ENCODE measurements around the gene PPM1L.
"Not testable (repeated sequence)": the region's sequence is repeated elsewhere in the genome, so short reads cannot be mapped to it uniquely, and the experiment has no call there.

Gene PPM1L

GRCh38 chr3:161017971-161018370 is 261.9 kb downstream of the PPM1L start:
- Histone ChIP-seq H3K4me3 (ENCODE audit: low read length) (no peak overlapping the region), H3K9ac (ENCODE audit: low read length) (no peak overlapping the region), H3K4me1 (ENCODE audit: control insufficient read depth, insufficient read depth, low read length) (no peaks in the 10 kb centered on the region), H3K9me3 (ENCODE audit: control insufficient read depth, low read length) (no peaks in the 10 kb centered on the region), H3K27me3 (ENCODE audit: control insufficient read depth, insufficient read depth, low read length) (no peaks in the 10 kb centered on the region), H3K36me3 (ENCODE audit: control insufficient read depth, insufficient read depth, low read length) (no peaks in the 10 kb centered on the region)

- H3K9me3 ChIP-seq (ENCODE audit: control insufficient read depth, low read length), result no peaks in the 10 kb centered on the region
- H3K36me3 ChIP-seq (ENCODE audit: control insufficient read depth, insufficient read depth, low read length), result no peaks in the 10 kb centered on the region
- no peaks in the 10 kb centered on the region for H3K27me3 ChIP-seq (ENCODE audit: control insufficient read depth, insufficient read depth, low read length)
- no peaks in the 10 kb centered on the region for H3K4me1 ChIP-seq (ENCODE audit: control insufficient read depth, insufficient read depth, low read length)
- no peak overlapping the region for H3K9ac ChIP-seq (ENCODE audit: low read length)
- no peak overlapping the region for H3K4me3 ChIP-seq (ENCODE audit: low read length)
Observed at GRCh38 chr3:161020256-161020655, 264.2 kb downstream of the PPM1L start.

- Histone ChIP-seq H3K9ac (ENCODE audit: low read length) (no peak overlapping the region), H3K4me3 (ENCODE audit: low read length) (no peak overlapping the region), H3K4me1 (ENCODE audit: control insufficient read depth, insufficient read depth, low read length) (no peaks in the 10 kb centered on the region), H3K36me3 (ENCODE audit: control insufficient read depth, insufficient read depth, low read length) (no peaks in the 10 kb centered on the region), H3K9me3 (ENCODE audit: control insufficient read depth, low read length) (no peaks in the 10 kb centered on the region), H3K27me3 (ENCODE audit: control insufficient read depth, insufficient read depth, low read length) (no peaks in the 10 kb centered on the region)
Observed at GRCh38 chr3:161025911-161026310, 269.9 kb downstream of the PPM1L start.

- Histone ChIP-seq H3K27me3 (ENCODE audit: control insufficient read depth, insufficient read depth, low read length) (no peaks in the 10 kb centered on the region), H3K9ac (ENCODE audit: low read length) (no peak overlapping the region), H3K36me3 (ENCODE audit: control insufficient read depth, insufficient read depth, low read length) (no peaks in the 10 kb centered on the region), H3K4me3 (ENCODE audit: low read length) (no peak overlapping the region), H3K4me1 (ENCODE audit: control insufficient read depth, insufficient read depth, low read length) (no peaks in the 10 kb centered on the region), H3K9me3 (ENCODE audit: control insufficient read depth, low read length) (no peaks in the 10 kb centered on the region)
Observed at GRCh38 chr3:161026612-161027510, 270.8 kb downstream of the PPM1L start.

GRCh38 chr3:161028555-161029153 is 272.6 kb downstream of the PPM1L start:
- no peaks in the 10 kb centered on the region for H3K27me3 ChIP-seq (ENCODE audit: control insufficient read depth, insufficient read depth, low read length)
- H3K4me3 ChIP-seq (ENCODE audit: low read length), result no peak overlapping the region
- no peaks in the 10 kb centered on the region for H3K4me1 ChIP-seq (ENCODE audit: control insufficient read depth, insufficient read depth, low read length)
- H3K9me3 ChIP-seq (ENCODE audit: control insufficient read depth, low read length), result no peaks in the 10 kb centered on the region
- no peaks in the 10 kb centered on the region for H3K36me3 ChIP-seq (ENCODE audit: control insufficient read depth, insufficient read depth, low read length)
- no peak overlapping the region for H3K9ac ChIP-seq (ENCODE audit: low read length)

- Histone ChIP-seq H3K9ac (ENCODE audit: low read length) (no peak overlapping the region), H3K36me3 (ENCODE audit: control insufficient read depth, insufficient read depth, low read length) (no peaks in the 10 kb centered on the region), H3K27me3 (ENCODE audit: control insufficient read depth, insufficient read depth, low read length) (no peaks in the 10 kb centered on the region), H3K4me1 (ENCODE audit: control insufficient read depth, insufficient read depth, low read length) (no peaks in the 10 kb centered on the region), H3K9me3 (ENCODE audit: control insufficient read depth, low read length) (no peaks in the 10 kb centered on the region), H3K4me3 (ENCODE audit: low read length) (no peak overlapping the region)
Observed at GRCh38 chr3:161031134-161031533, 275.1 kb downstream of the PPM1L start.

GRCh38 chr3:161034913-161035550 is 279.0 kb downstream of the PPM1L start:
- not testable (repeated sequence) for H3K27me3 ChIP-seq (ENCODE audit: control insufficient read depth, insufficient read depth, low read length); H3K4me3 ChIP-seq (ENCODE audit: low read length)

GRCh38 chr3:161035711-161036110 is 279.7 kb downstream of the PPM1L start:
- H3K4me3 ChIP-seq (ENCODE audit: low read length), result no peak overlapping the region
- H3K4me1 ChIP-seq (ENCODE audit: control insufficient read depth, insufficient read depth, low read length), result no peaks in the 10 kb centered on the region
- H3K9me3 ChIP-seq (ENCODE audit: control insufficient read depth, low read length), result no peaks in the 10 kb centered on the region
- H3K9ac ChIP-seq (ENCODE audit: low read length), result no peak overlapping the region
- H3K27me3 ChIP-seq (ENCODE audit: control insufficient read depth, insufficient read depth, low read length), result no peaks in the 10 kb centered on the region
- H3K36me3 ChIP-seq (ENCODE audit: control insufficient read depth, insufficient read depth, low read length), result no peaks in the 10 kb centered on the region

More at GRCh38 chr3:161034913-161035550, 279.0 kb downstream of the PPM1L start:
- not testable (repeated sequence) for H3K9ac ChIP-seq (ENCODE audit: low read length); H3K9me3 ChIP-seq (ENCODE audit: control insufficient read depth, low read length); H3K4me1 ChIP-seq (ENCODE audit: control insufficient read depth, insufficient read depth, low read length); H3K36me3 ChIP-seq (ENCODE audit: control insufficient read depth, insufficient read depth, low read length)

GRCh38 chr3:161038725-161039124 is 282.7 kb downstream of the PPM1L start:
- no peaks in the 10 kb centered on the region for H3K36me3 ChIP-seq (ENCODE audit: control insufficient read depth, insufficient read depth, low read length)

GRCh38 chr3:161042023-161042501 is 286.0 kb downstream of the PPM1L start:
- H3K4me1 ChIP-seq (ENCODE audit: control insufficient read depth, insufficient read depth, low read length), result no peaks in the 10 kb centered on the region
- H3K27me3 ChIP-seq (ENCODE audit: control insufficient read depth, insufficient read depth, low read length), result no peaks in the 10 kb centered on the region
- no peaks in the 10 kb centered on the region for H3K36me3 ChIP-seq (ENCODE audit: control insufficient read depth, insufficient read depth, low read length)
- no peak overlapping the region for H3K4me3 ChIP-seq (ENCODE audit: low read length)
- H3K9ac ChIP-seq (ENCODE audit: low read length), result no peak overlapping the region
- H3K9me3 ChIP-seq (ENCODE audit: control insufficient read depth, low read length), result no peaks in the 10 kb centered on the region

More at GRCh38 chr3:161038725-161039124, 282.7 kb downstream of the PPM1L start:
- no peaks in the 10 kb centered on the region for H3K4me1 ChIP-seq (ENCODE audit: control insufficient read depth, insufficient read depth, low read length)
- H3K9ac ChIP-seq (ENCODE audit: low read length), result no peak overlapping the region
- H3K9me3 ChIP-seq (ENCODE audit: control insufficient read depth, low read length), result no peaks in the 10 kb centered on the region
- no peak overlapping the region for H3K4me3 ChIP-seq (ENCODE audit: low read length)
- H3K27me3 ChIP-seq (ENCODE audit: control insufficient read depth, insufficient read depth, low read length), result no peaks in the 10 kb centered on the region

- Histone ChIP-seq H3K4me3 (ENCODE audit: low read length) (no peak overlapping the region), H3K4me1 (ENCODE audit: control insufficient read depth, insufficient read depth, low read length) (no peaks in the 10 kb centered on the region), H3K9me3 (ENCODE audit: control insufficient read depth, low read length) (no peaks in the 10 kb centered on the region), H3K36me3 (ENCODE audit: control insufficient read depth, insufficient read depth, low read length) (no peaks in the 10 kb centered on the region), H3K27me3 (ENCODE audit: control insufficient read depth, insufficient read depth, low read length) (no peaks in the 10 kb centered on the region), H3K9ac (ENCODE audit: low read length) (no peak overlapping the region)
Observed at GRCh38 chr3:161043336-161044035, 287.5 kb downstream of the PPM1L start.

Measured in mucosa of stomach (tissue), 1 donor.